ENCODE results near the gene DPYSL5.

The DPYSL5 gene

GRCh38 chr2:26997394-26997793 lies 149.5 kb downstream of the DPYSL5 start:
- DNase-seq (ENCODE audit: extremely low read depth, insufficient read length): no peak
- no peak for TF ChIP-seq CTCF (IDR thresholded peaks at IDR 0.05; ENCODE audit: insufficient read depth, low read length, poor library complexity, severe bottlenecking)
- Histone ChIP-seq H3K36me3 (ENCODE audit: control insufficient read depth, insufficient read depth, low read length) (no peaks in the 10 kb centered on the region), H3K27me3 (replicated peaks; ENCODE audit: control insufficient read depth, insufficient read depth, low read length) (no peaks in the 10 kb centered on the region), H3K4me3 (replicated peaks; ENCODE audit: low read depth, low read length) (no peak overlapping the region)

DNA sequence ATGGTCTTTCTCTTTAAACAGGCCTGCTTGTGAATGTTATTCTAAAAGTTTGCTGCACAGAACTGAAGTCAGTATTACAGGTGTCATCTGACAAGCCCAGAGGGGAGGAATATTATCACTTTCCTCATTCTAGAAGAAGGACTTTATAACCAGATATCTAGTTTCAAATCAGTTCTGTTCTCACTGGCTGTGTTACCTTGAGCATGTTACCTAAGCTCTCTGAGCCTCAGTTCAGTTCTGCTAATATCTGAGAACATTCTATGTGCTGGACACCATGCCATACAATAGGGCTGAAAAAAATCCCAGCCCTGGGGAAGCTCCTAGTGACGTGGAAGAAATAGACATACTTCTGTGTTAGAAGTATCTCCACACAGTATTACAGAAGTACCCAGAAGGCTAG lies 150.4 kb downstream of the DPYSL5 start:
- no peak for DNase-seq (ENCODE audit: extremely low read depth, insufficient read length)
- H3K36me3 ChIP-seq (ENCODE audit: control insufficient read depth, insufficient read depth, low read length): no peaks in the 10 kb centered on the region
- H3K4me3 ChIP-seq (replicated peaks; ENCODE audit: low read depth, low read length): no peak overlapping the region
- H3K27me3 ChIP-seq (replicated peaks; ENCODE audit: control insufficient read depth, insufficient read depth, low read length): no peaks in the 10 kb centered on the region
- no peak for TF ChIP-seq CTCF (IDR thresholded peaks at IDR 0.05; ENCODE audit: insufficient read depth, low read length, poor library complexity, severe bottlenecking)
